Ascending aorta (tissue), 2 donors: ENCODE measurements around the gene PA2G4. TPM values are rescaled to one million over a fixed set of nuclear protein-coding genes. Genes with fewer than 3 reads are reported as not detected.

Experiments used
- DNase-seq, 2 donors: peaks; one replicate each; pipeline ENCODE4 v3.0.0-alpha.2; 2019; ENCODE audit warnings: low spot score in 2 of 2
- H3K27ac ChIP-seq, 2 donors: fragments of 200-600 bp; sonication (generic); one replicate each; pipeline ENCODE4 v1.5.1; 2016 to 2017; ENCODE audit warnings: mild to moderate bottlenecking in 1 of 2
- H3K27me3 ChIP-seq: fragments of 200-600 bp; sonication (generic); one replicate; pipeline ENCODE4 v1.5.1; 2017
- H3K36me3 ChIP-seq, 2 donors: fragments of 200-600 bp; sonication (generic); one replicate each; pipeline ENCODE4 v1.5.1; 2016
- H3K4me1 ChIP-seq, 2 donors: fragments of 200-600 bp; sonication (generic); one replicate each; pipeline ENCODE4 v1.5.1; 2016 to 2017; ENCODE audit warnings: mild to moderate bottlenecking in 1 of 2
- H3K4me3 ChIP-seq, 2 donors: fragments of 200-600 bp; sonication (generic); one replicate each; pipeline ENCODE4 v1.5.1; 2016 to 2017; ENCODE audit warnings: mild to moderate bottlenecking in 1 of 2
- H3K9me3 ChIP-seq, 2 donors: fragments of 200-600 bp; sonication (generic); one replicate each; pipeline ENCODE4 v1.5.1; 2016
- intact Hi-C: fragments of 100-400 bp; cut with DNase I; formaldehyde crosslinking; loops from one replicate; pipeline ENCODE4 v1.15.1; 2023
- total RNA-seq: library from RNA; depleted of rRNA; stranded (reverse); fragments of >200 nt; gene quantifications from one replicate; pipeline ENCODE4 v1.1.0, GENCODE V29; 2016
- TF ChIP-seq, protein P1 (sequence below), 3 experiments: fragments of 200-600 bp in 2 of 3; fragments of 450-650 bp in 1 of 3; sonication (generic) in 2 of 3; IDR thresholded peaks; one replicate each; pipeline ENCODE4 v1.5.1; 2016 to 2019; ENCODE audit warnings: antibody characterized with exemption in 3 of 3, mild to moderate bottlenecking in 1 of 3, moderate library complexity in 1 of 3

The PA2G4 gene
- total RNA-seq, 1 donor from 2014 or later: 101 TPM

DNA sequence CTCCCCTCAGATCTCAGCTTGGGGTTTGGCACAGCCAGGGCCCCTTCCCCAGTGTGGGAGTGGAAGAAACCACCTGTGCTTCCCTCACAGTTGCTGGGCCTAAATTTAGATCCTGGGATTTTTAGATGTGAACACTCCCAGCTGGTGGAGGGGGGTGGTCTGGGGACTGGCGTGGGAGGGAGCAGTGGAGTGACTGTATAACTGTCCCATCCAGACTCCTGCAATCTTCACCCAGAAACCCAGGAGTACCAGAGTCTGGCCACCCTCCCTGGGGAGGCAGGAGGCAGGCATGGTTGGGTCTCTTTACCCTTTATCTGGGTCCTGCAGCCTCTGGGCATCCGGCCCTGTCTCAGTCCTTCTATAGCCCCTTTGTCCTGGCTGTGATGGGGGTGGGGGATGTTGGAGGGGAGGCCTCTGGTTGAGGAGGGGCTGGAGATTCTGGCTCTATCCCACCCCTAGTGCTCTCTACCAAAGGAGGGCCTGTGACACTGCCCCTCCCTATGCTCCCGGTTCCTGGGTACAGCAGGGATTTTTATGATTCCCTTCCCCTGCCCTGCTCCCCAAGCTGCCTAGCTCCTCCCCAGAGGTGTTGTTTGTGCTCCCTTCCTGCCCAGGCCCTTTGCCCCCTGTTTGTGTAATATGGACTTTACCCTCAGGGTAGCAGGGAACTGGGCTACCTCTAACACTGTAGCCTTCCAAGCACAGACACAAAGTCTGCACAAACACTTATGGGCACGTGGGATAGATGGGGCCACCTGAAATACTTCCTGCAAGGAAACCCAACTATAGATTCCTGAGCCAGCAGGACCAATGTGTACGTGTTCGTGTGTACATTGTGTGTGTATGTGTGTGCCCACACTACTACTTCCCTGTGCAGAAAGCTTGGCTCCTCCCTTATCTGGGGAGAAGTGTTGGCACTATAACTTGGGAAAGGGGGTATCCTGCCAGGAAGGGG is 22.7 kb upstream of the PA2G4 start:
- TF ChIP-seq, protein P1, sequence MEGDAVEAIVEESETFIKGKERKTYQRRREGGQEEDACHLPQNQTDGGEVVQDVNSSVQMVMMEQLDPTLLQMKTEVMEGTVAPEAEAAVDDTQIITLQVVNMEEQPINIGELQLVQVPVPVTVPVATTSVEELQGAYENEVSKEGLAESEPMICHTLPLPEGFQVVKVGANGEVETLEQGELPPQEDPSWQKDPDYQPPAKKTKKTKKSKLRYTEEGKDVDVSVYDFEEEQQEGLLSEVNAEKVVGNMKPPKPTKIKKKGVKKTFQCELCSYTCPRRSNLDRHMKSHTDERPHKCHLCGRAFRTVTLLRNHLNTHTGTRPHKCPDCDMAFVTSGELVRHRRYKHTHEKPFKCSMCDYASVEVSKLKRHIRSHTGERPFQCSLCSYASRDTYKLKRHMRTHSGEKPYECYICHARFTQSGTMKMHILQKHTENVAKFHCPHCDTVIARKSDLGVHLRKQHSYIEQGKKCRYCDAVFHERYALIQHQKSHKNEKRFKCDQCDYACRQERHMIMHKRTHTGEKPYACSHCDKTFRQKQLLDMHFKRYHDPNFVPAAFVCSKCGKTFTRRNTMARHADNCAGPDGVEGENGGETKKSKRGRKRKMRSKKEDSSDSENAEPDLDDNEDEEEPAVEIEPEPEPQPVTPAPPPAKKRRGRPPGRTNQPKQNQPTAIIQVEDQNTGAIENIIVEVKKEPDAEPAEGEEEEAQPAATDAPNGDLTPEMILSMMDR (IDR thresholded peaks at IDR 0.05): no peak
- Histone ChIP-seq H3K27ac (no peak overlapping the region), H3K36me3 (no peaks in the 10 kb centered on the region), H3K4me3 (no peak overlapping the region), H3K27me3 (no peaks in the 10 kb centered on the region), H3K4me1 (peaks cover 5 to 7% of the 10 kb centered on the region in 2 donors), H3K9me3 (no peaks in the 10 kb centered on the region)
- DNase-seq: no peak
- intact Hi-C loops: no loop called here

DNA sequence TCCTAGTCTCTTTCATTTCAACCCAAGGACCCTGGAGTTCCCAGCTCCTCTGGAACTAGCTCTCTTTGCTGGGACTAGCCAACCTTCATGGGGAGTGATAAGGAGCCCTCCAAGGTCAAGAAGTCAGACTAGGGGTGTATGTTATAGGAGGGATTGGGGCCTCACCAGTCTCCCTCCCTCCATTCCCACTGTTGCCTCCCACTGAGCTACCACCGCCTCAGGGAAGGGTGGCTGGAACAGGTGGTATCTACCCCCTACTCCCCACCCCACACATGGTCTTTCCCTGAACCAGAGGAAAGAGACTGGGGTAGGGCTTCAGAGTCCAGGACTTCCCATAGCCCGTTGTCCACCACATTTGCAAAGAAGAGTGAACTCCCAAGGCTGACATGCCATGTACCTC is 22.0 kb upstream of the PA2G4 start:
- no peaks in the 10 kb centered on the region for H3K36me3 ChIP-seq
- H3K27me3 ChIP-seq: no peaks in the 10 kb centered on the region
- TF ChIP-seq, protein P1 (IDR thresholded peaks at IDR 0.05): no peak
- DNase-seq: no peak
- H3K27ac ChIP-seq: no peak overlapping the region
- peaks cover 5 to 7% of the 10 kb centered on the region in 2 donors for H3K4me1 ChIP-seq
- no peak overlapping the region for H3K4me3 ChIP-seq
- intact Hi-C loops: no loop called here
- H3K9me3 ChIP-seq: no peaks in the 10 kb centered on the region

DNA sequence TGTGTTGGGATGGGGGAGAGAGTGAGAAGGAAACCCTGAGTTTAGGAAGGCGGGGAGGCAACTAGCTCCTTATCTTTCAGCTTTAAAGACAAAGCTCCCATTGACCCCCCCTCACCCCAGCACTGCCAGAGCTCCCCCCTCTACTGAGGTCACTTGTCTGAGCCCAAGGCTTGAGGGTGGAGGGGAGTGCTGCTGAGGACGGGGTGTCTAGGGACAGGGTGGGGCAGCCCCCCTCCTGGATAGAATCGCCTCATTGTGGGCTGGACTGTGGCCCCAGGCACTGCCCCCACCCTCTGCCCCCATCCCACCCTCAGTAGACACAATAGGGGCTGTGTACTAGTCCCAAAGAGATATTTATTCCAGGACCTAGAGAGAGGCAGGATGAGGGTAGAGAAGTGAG is 21.4 kb upstream of the PA2G4 start:
- Histone ChIP-seq H3K27ac (no peak overlapping the region), H3K27me3 (no peaks in the 10 kb centered on the region), H3K4me1 (peaks cover 5 to 7% of the 10 kb centered on the region in 2 donors), H3K9me3 (no peaks in the 10 kb centered on the region), H3K36me3 (no peaks in the 10 kb centered on the region), H3K4me3 (no peak overlapping the region)
- TF ChIP-seq, protein P1 (IDR thresholded peaks at IDR 0.05): no peak
- intact Hi-C loops: no loop called here
- no peak for DNase-seq

DNA sequence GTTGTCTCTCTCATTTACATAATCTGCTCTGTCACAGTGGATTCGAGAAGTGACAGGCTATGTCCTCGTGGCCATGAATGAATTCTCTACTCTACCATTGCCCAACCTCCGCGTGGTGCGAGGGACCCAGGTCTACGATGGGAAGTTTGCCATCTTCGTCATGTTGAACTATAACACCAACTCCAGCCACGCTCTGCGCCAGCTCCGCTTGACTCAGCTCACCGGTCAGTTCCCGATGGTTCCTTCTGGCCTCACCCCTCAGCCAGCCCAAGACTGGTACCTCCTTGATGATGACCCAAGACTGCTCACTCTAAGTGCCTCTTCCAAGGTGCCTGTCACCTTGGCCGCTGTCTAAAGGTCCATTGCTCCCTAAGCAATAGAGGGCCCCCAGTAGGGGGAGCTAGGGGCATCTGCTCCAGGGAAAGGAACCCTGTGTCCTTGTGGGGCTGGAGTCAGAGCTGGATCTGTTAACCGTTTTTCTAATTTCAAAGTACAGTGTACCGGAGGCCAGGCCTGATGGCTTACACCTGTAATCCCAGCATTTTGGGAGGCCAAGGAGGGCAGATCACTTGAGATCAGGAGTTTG is 19.3 kb upstream of the PA2G4 start:
- Histone ChIP-seq H3K36me3 (no peaks in the 10 kb centered on the region), H3K27me3 (no peaks in the 10 kb centered on the region), H3K4me3 (no peak overlapping the region), H3K4me1 (peaks cover 4 to 5% of the 10 kb centered on the region in 2 donors), H3K27ac (no peak overlapping the region), H3K9me3 (no peaks in the 10 kb centered on the region)
- TF ChIP-seq, protein P1 (IDR thresholded peaks at IDR 0.05): peak in 1 of 3 experiments; percentile 4
- DNase-seq: no peak
- intact Hi-C loops: no loop called here

DNA sequence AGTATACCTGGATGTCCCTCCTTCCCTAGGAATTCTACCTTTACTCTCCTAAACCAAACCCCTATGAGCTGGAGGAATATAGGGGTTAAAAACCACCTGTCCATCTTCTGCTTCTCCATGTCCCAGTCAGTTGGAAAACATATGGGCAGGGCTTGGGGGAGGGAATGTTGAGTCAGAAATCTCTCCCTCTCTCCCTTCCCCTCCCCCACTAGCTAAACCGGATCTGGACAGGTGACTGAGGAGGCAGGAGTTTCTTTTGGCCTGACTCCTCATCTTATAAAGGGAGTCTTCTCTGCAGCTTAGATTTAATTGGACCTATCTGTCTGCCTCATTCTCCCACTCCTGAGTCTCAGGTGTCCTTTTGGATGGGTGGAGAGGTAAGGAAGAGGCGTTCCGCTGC is 18.3 kb upstream of the PA2G4 start:
- Histone ChIP-seq H3K27ac (no peak overlapping the region), H3K9me3 (no peaks in the 10 kb centered on the region), H3K36me3 (no peaks in the 10 kb centered on the region), H3K4me1 (no peaks in the 10 kb centered on the region), H3K27me3 (no peaks in the 10 kb centered on the region), H3K4me3 (no peak overlapping the region)
- intact Hi-C loops: no loop called here
- TF ChIP-seq, protein P1 (IDR thresholded peaks at IDR 0.05): no peak
- no peak for DNase-seq
